ENCODE data around the gene KIF17. TPM values are rescaled to one million over a fixed set of nuclear protein-coding genes. Genes with fewer than 3 reads are reported as not detected.

KIF17 gene
- total RNA-seq, 1 experiment from 2014 or later: 2.4 TPM

GRCh38 chr1:20634594-20635084 is 83.2 kb downstream of the KIF17 start:
- peak; percentile 79 for ATAC-seq
- RAD21 ChIA-PET (ENCODE audit: low non-redundant PET in 1 of 2, low total read pairs in 2 of 2, uncharacterized antibody in 2 of 2, unreplicated experiment in 2 of 2): interaction anchor here (0.6 to 2.9 kb wide), 4 partner anchors 59 to 120 kb away, joined by 3 to 23 read pairs (median 12); no protein-coding TSS in a partner anchor
- TF ChIP-seq SRF (IDR thresholded peaks at IDR 0.05; ENCODE audit: low read depth): no peak
- TF ChIP-seq CTCF (IDR thresholded peaks at IDR 0.05 in 2 of 3, conservative IDR thresholded peaks at IDR 0.05 in 1 of 3; ENCODE audit: borderline replicate concordance in 1 of 3, insufficient read depth in 1 of 3, low read depth in 2 of 3, low read length in 2 of 3): no peak
- 0 out of 2 replicates have a peak, but pooled peaks have one; percentile 7 for TF ChIP-seq JUND (IDR thresholded peaks at IDR 0.05)
- TF ChIP-seq SP1 (IDR thresholded peaks at IDR 0.05; ENCODE audit: low read depth): peak; percentile 22; the same call in 1 of the 2 replicates

More at GRCh38 chr1:20634594-20635084, 83.2 kb downstream of the KIF17 start:
- intact Hi-C loops (cut with micrococcal nuclease): loop anchor here (5.0 to 10.0 kb wide), 2 partner anchors 202 to 420 kb away; no protein-coding TSS in a partner anchor
- Histone ChIP-seq H3K36me3 (ENCODE audit: control insufficient read depth in 1 of 2, insufficient read depth in 2 of 2, low read length in 2 of 2) (no peaks in the 10 kb centered on the region), H3K9me3 (ENCODE audit: control insufficient read depth in 1 of 2, insufficient read depth in 1 of 2, low read depth in 1 of 2, low read length in 2 of 2) (no peaks in the 10 kb centered on the region; a peak in 1 of 4 replicates), H3K4me1 (ENCODE audit: control insufficient read depth in 1 of 2, insufficient read depth in 2 of 2, low read length in 2 of 2) (peaks cover 8 to 22% of the 10 kb centered on the region in 2 experiments), H3K4me3 (replicated peaks in 1 of 2; ENCODE audit: low read depth in 1 of 2, low read length in 2 of 2) (peak overlapping the region; percentile 60 to 61), H3K79me2 (ENCODE audit: insufficient read depth, low read length) (no peaks in the 10 kb centered on the region), H4K20me1 (ENCODE audit: insufficient read depth) (no peaks in the 10 kb centered on the region), H3K27me3 (ENCODE audit: insufficient read depth, low read length) (no peaks in the 10 kb centered on the region), H3K9ac (ENCODE audit: low read length) (peak overlapping the region; percentile 54), H3K27ac (ENCODE audit: low read depth, low read length) (peak overlapping the region; percentile 42; the same call in 1 of the 2 replicates), H3K4me2 (ENCODE audit: low read length) (peak overlapping the region; percentile 82), H3K9me2 (ENCODE audit: insufficient read depth) (no peaks in the 10 kb centered on the region), H2AFZ (ENCODE audit: low read depth, low read length, poor library complexity, severe bottlenecking) (peak overlapping the region; percentile 89)
- CTCF ChIA-PET: interaction anchor here (1.1 to 5.6 kb wide), 5 partner anchors 12 to 561 kb away, joined by 5 to 74 read pairs (median 10); partner anchors contain the start of gene CDA
- POLR2A ChIA-PET: interaction anchor here (2.0 to 2.3 kb wide), 2 partner anchors 59 to 111 kb away, joined by 5 to 10 read pairs; no protein-coding TSS in a partner anchor
- no TSS peak for BruUV-seq (replicated peaks)
- no peak for DNase-seq (ENCODE audit: low read depth, low spot score)

All from HCT116 (cell line).